Measurements from ENCODE around the gene CEND1.

CEND1 gene

DNA sequence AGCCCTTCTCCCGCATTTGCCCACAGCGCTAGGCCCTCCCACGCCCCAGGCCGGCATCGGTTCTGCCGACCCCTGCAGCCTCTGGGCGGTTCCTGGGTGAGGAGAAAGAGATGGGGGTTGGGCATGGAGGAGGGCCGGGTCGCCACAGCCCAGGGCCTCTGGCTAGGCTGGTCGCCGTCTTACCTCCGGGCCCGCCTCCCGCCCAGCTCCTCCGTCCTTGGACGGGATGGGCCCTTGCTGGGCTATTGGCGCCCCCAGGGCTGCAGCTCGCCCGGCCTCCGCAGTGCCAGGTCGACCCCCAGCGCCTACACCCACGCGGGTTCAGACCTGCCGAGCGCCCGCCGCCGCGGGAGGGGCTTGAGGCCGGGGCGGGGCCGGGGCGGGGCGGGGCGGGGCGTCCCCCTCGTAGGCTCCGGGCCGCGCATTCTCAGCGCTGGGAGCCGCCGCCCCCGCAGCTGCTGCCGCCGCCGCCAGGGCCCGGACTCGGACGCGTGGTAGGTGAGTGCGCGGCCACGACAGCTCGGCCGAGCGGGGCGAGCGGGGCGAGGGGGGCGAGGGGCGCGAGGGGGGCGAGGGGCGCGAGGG lies 42.7 kb upstream of the CEND1 start, which contains the start of gene CD151:
Gene CD151, plus strand, starts transcription at position 424 of the 585 bp plus-strand sequence. CDS start 3,118 bp downstream, outside the sequence.
- peaks cover 16 to 49% of the 10 kb centered on the region in 2 donors for H3K27me3 ChIP-seq (ENCODE audit: control insufficient read depth in 1 of 2, insufficient read depth in 2 of 2, low read length in 2 of 2)
- peaks cover 36% of the 10 kb centered on the region for H3K4me1 ChIP-seq (ENCODE audit: insufficient read depth, low read length)
- peaks cover 14% of the 10 kb centered on the region for H3K36me3 ChIP-seq (ENCODE audit: insufficient read depth, low read length)
- H3K4me3 ChIP-seq (ENCODE audit: low read depth in 1 of 2, low read length in 2 of 2): peak within 1 kb of the TSS; percentile 56 to 89
- H3K9ac ChIP-seq (ENCODE audit: low read length): peak within 1 kb of the TSS; percentile 61
- peak within 1 kb of the TSS; percentile 93 for H3K27ac ChIP-seq (ENCODE audit: low read depth, low read length)
- no peaks in the 10 kb centered on the region for H3K9me3 ChIP-seq (ENCODE audit: low read length)

DNA sequence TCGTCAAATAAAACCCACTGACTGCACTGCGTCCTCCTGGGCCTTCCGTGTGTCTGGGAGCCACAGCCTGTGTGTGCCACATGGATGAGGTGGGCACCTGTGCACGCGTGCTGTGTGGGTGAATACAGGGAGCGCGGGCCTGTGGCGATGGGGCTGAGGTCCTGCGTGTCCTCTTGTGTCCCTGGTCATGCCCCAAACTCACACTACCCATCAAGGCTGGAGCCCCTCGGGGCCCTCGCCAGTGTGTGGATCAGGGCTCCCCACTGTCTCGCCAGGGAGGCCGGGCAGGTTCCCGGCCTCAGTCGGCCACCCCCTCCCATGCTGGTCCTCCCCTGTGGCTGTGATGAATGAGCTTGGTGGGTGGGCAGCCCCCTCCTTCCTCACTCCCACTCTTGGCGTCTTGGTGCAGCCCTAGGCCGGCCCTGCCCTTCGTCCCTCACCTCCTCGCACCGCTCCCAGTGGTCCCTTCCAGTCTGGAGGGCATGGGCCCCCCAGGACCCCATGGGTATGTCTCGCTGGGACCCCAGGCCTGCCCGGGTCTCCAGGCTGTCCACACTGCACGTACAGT lies 42.2 kb upstream of the CEND1 start:
- Histone ChIP-seq H3K27ac (ENCODE audit: low read depth, low read length) (no peak overlapping the region), H3K36me3 (ENCODE audit: insufficient read depth, low read length) (peaks cover 10% of the 10 kb centered on the region), H3K9me3 (ENCODE audit: low read length) (no peaks in the 10 kb centered on the region), H3K4me1 (ENCODE audit: insufficient read depth, low read length) (peaks cover 36% of the 10 kb centered on the region), H3K4me3 (ENCODE audit: low read depth in 1 of 2, low read length in 2 of 2) (peak overlapping the region; percentile 38 to 43), H3K27me3 (ENCODE audit: control insufficient read depth in 1 of 2, insufficient read depth in 2 of 2, low read length in 2 of 2) (peaks cover 22 to 55% of the 10 kb centered on the region in 2 donors), H3K9ac (ENCODE audit: low read length) (no peak overlapping the region)

DNA sequence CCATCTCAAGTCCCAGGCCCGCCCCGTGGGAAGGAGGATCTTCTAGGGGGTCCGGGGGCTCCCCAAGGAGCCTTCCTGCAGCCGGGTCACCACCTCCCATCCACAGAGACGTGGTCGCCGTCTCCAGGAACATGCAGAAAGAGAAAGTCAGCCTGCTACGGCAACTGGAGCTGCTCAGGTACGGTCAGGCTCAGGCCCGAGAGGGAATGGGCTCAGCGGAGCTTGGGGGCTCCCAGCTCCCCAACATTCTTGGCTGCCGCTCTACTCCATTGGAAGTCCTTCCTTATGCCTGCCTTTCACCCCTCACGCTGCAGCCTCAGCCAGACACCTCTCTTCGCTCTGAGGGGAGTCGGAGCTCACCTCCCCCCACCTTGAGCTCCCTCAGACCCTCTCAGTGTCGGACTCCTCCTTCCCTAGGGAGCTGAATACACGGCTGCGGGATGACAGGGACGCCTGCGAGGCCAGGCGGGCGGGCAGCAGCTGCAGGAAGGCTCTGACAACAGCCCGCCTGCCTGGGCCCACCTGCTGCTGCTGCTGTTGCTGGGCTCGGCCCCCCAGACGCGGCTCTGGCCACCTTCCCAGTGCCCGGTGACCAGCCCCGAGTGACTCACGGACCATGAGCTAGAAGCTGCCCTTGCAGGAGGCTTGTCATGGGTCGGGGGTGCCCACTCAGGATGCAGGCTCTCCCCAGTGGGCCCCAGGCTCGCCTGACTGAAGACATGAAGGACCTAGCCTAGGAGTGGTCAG lies 41.4 kb upstream of the CEND1 start:
- Histone ChIP-seq H3K36me3 (ENCODE audit: insufficient read depth, low read length) (peaks cover 3% of the 10 kb centered on the region), H3K27me3 (ENCODE audit: control insufficient read depth in 1 of 2, insufficient read depth in 2 of 2, low read length in 2 of 2) (peaks cover 26 to 62% of the 10 kb centered on the region in 2 donors), H3K27ac (ENCODE audit: low read depth, low read length) (no peak overlapping the region), H3K4me3 (ENCODE audit: low read depth in 1 of 2, low read length in 2 of 2) (no peak overlapping the region), H3K9me3 (ENCODE audit: low read length) (no peaks in the 10 kb centered on the region), H3K4me1 (ENCODE audit: insufficient read depth, low read length) (peaks cover 36% of the 10 kb centered on the region), H3K9ac (ENCODE audit: low read length) (no peak overlapping the region)

DNA sequence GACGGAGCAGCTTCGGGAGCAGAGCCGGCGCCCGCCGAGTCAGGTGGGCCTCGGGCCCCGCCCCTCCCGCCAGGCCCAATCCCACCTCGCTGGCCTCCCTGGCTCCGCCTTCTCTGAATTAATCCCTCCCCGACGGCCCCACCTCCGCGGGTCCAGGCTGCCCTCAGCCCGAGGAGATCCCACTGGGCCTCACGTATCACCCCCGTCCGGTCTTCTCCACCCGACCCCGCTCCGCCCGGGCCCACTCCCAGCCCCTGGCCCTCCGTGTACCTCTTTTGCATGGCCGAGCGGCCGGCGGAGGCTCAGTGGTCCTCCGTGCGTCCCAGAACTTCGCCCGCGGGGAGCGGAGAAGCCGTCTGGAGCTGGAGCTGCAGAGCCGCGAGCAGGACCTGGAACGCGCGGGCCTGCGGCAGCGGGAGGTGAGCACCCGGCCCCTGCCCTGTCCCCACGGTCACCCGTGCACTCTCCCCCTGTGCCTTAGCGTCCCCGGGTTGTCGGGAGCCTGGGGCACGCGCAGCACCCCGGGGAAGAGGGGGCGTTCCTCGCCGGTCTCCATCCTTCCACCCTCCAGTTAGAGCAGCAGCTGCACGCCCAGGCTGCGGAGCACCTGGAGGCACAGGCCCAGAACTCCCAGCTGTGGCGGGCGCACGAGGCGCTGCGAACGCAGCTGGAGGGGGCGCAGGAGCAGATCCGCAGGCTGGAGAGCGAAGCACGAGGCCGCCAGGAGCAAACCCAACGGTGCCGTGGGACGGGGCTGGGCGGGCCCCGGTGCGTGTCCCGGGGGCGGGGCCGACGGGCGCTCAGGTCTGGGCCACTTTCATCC lies 40.6 kb upstream of the CEND1 start:
- Histone ChIP-seq H3K9me3 (ENCODE audit: low read length) (no peaks in the 10 kb centered on the region), H3K27me3 (ENCODE audit: control insufficient read depth in 1 of 2, insufficient read depth in 2 of 2, low read length in 2 of 2) (peaks cover 30 to 70% of the 10 kb centered on the region in 2 donors), H3K36me3 (ENCODE audit: insufficient read depth, low read length) (peaks cover 3% of the 10 kb centered on the region), H3K4me3 (ENCODE audit: low read depth in 1 of 2, low read length in 2 of 2) (peak overlapping the region; percentile 27 to 38), H3K27ac (ENCODE audit: low read depth, low read length) (no peak overlapping the region), H3K9ac (ENCODE audit: low read length) (no peak overlapping the region), H3K4me1 (ENCODE audit: insufficient read depth, low read length) (peaks cover 36% of the 10 kb centered on the region)

DNA sequence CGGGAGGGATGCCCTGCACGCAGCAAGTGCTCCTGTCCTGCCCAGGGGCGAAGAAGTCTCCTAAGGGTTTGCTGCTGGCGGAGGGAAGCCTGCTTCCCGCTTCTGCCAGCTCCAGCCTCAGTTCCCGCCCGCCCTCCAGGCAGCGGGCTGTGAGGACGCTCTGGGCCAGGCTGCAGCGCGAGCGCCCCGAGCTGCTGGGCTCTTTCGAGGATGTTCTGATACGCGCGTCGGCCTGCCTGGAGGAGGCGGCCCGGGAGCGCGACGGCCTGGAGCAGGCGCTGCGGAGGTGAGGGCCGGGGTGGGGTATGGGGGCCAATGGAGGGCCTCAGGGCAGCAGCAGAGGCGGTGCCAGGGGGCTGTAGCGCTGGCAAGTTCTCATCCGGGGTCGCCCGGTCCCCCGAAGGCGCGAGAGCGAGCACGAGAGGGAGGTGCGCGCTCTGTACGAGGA lies 40.0 kb upstream of the CEND1 start:
- Histone ChIP-seq H3K4me3 (ENCODE audit: low read depth in 1 of 2, low read length in 2 of 2) (peak overlapping the region; percentile 27 to 38), H3K4me1 (ENCODE audit: insufficient read depth, low read length) (peaks cover 32% of the 10 kb centered on the region), H3K27me3 (ENCODE audit: control insufficient read depth in 1 of 2, insufficient read depth in 2 of 2, low read length in 2 of 2) (peaks cover 36 to 76% of the 10 kb centered on the region in 2 donors), H3K9ac (ENCODE audit: low read length) (no peak overlapping the region), H3K9me3 (ENCODE audit: low read length) (no peaks in the 10 kb centered on the region), H3K27ac (ENCODE audit: low read depth, low read length) (no peak overlapping the region), H3K36me3 (ENCODE audit: insufficient read depth, low read length) (peaks cover 10% of the 10 kb centered on the region)

DNA sequence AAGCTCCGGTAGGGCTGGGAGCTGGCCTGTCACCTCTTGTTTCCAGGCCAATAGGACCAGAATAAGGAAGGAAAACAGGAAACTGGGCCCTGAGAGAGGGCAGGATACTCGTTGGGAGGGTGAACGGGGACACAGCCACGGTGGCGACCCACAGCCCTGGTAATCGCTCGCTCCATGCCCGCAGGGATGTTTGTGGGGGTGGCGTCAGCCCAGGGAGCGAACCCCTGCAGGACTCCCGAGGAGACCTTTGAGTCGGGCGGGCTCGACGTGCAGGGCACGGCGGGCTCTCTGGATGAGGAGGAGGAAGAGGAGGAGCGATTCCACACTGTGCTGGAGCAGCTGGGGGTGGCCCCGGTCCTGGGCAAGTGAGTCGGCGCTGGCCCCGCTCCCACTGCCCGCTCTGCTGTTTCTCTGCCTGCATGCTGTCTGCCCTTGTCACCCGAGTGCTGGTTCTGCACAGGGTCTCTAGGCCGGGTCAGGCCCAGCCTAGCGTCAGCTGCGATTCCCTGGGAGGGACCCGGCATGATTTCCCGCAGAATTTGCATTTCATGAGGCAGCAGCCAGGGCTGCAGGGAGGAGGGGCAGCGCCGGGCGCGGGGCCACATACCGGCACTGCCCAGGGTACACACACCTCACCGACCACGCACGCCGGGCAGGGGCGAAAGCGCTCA lies 39.4 kb upstream of the CEND1 start:
- Histone ChIP-seq H3K9ac (ENCODE audit: low read length) (no peak overlapping the region), H3K4me3 (ENCODE audit: low read depth in 1 of 2, low read length in 2 of 2) (peak overlapping the region; percentile 27 to 38), H3K27ac (ENCODE audit: low read depth, low read length) (no peak overlapping the region)

DNA sequence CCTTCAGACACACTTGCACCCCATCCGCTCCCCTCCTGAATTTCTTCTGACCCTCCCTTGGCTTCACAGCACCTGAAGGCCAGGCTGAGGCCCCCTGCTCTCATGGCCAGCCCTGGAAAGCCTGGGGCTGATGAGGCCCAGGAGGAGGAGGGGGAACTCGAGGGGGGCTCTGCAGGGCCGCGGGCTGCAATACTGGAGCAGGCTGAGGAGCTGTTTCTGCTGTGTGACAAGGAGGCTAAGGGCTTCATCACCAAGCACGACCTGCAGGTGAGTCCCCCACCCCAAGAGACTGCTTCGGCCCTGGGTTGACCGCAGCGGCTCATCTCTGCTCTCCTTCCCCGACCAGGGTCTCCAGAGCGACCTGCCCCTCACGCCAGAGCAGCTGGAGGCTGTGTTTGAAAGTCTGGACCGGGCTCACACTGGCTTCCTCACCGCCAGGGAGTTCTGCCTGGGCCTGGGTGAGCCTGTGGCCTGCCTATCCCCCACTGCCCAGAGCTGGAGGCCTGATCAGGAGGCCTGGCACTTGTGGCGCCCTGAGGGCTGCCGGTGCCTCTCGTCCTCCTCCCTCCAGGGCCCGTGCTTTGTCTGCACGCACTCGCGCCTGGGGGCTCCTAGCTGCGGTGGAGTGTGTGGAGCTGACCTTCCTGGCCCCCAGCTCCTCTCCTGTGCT lies 38.8 kb upstream of the CEND1 start:
- no peak overlapping the region for H3K9ac ChIP-seq (ENCODE audit: low read length)

More for the DNA sequence above, 39.4 kb upstream of the CEND1 start:
- Histone ChIP-seq H3K27me3 (ENCODE audit: control insufficient read depth in 1 of 2, insufficient read depth in 2 of 2, low read length in 2 of 2) (peaks cover 36 to 81% of the 10 kb centered on the region in 2 donors), H3K4me1 (ENCODE audit: insufficient read depth, low read length) (peaks cover 26% of the 10 kb centered on the region), H3K9me3 (ENCODE audit: low read length) (no peaks in the 10 kb centered on the region), H3K36me3 (ENCODE audit: insufficient read depth, low read length) (peaks cover 15% of the 10 kb centered on the region)

DNA sequence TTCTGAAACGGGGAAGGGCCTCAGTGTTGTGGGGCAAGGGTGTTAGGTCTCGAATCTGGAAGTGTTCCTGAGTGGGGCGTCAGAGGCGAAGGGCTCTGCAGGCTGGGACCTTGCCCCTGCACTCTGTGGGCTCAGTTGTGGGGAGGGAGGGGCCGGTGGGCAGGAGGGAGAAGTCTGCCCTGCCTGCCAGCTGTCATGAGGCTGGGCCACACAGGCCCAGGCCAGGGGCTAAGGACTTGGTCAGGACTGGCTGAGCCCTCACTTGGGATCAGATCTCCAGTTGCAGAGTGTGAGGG lies 38.0 kb upstream of the CEND1 start, which contains the start of gene CRACR2B:
Gene CRACR2B, plus strand, starts transcription at position 23 of the 296 bp plus-strand sequence. CDS start 689 bp downstream, outside the sequence.
- no peak within 1 kb of the TSS for H3K9ac ChIP-seq (ENCODE audit: low read length)
- peaks cover 36 to 81% of the 10 kb centered on the region in 2 donors for H3K27me3 ChIP-seq (ENCODE audit: control insufficient read depth in 1 of 2, insufficient read depth in 2 of 2, low read length in 2 of 2)
- no peak within 1 kb of the TSS for H3K27ac ChIP-seq (ENCODE audit: low read depth, low read length)
- peaks cover 21% of the 10 kb centered on the region for H3K4me1 ChIP-seq (ENCODE audit: insufficient read depth, low read length)
- no peaks in the 10 kb centered on the region for H3K9me3 ChIP-seq (ENCODE audit: low read length)
- peak within 1 kb of the TSS in 1 of 2 donors; percentile 32 for H3K4me3 ChIP-seq (ENCODE audit: low read depth in 1 of 2, low read length in 2 of 2)
- H3K36me3 ChIP-seq (ENCODE audit: insufficient read depth, low read length): peaks cover 21% of the 10 kb centered on the region

More for the DNA sequence above, 38.8 kb upstream of the CEND1 start:
- H3K9me3 ChIP-seq (ENCODE audit: low read length): no peaks in the 10 kb centered on the region
- no peak overlapping the region for H3K27ac ChIP-seq (ENCODE audit: low read depth, low read length)
- no peak overlapping the region for H3K4me3 ChIP-seq (ENCODE audit: low read depth in 1 of 2, low read length in 2 of 2)
- peaks cover 21% of the 10 kb centered on the region for H3K36me3 ChIP-seq (ENCODE audit: insufficient read depth, low read length)
- H3K27me3 ChIP-seq (ENCODE audit: control insufficient read depth in 1 of 2, insufficient read depth in 2 of 2, low read length in 2 of 2): peaks cover 36 to 81% of the 10 kb centered on the region in 2 donors
- peaks cover 21% of the 10 kb centered on the region for H3K4me1 ChIP-seq (ENCODE audit: insufficient read depth, low read length)

DNA sequence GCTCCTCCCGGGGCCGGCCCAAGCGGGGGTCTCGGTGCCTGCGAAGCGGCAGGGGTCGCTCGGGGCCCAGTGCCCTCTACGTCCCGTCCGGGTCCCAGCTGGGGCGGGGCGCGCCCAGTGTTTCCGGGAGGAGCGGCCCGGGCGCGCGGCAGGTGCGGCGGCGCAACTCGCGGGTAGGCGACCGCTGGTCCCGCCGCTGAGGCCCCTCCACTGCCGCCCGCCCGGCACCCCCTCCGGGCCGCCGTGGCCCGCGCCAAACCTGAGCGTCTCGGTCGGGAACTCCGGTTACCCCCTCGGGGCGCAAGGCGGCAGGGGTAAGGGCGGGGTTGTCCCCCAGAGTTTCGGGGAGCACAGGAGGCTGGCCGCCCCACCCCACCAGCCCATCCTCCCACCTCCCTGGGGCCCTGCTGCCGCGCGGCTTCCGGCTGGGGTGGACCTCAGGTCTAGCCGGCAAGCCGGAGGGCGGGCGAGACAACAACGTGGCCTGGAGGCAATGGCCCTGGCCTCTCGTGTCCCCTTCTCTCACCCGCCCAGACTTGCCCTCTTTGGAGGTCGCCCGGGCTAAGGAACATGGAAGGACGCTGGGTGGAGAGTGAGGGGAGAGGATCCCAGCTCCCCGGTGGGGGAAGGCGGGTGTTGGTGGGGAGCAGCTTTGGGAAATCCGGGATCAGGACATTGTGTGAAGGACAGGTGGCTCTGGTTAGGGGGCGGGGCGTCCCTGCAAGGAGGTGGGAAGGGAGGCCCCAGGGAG lies 37.4 kb upstream of the CEND1 start:
- H3K27ac ChIP-seq (ENCODE audit: low read depth, low read length): no peak overlapping the region
- peaks cover 21% of the 10 kb centered on the region for H3K36me3 ChIP-seq (ENCODE audit: insufficient read depth, low read length)
- H3K4me1 ChIP-seq (ENCODE audit: insufficient read depth, low read length): peaks cover 19% of the 10 kb centered on the region
- H3K27me3 ChIP-seq (ENCODE audit: control insufficient read depth in 1 of 2, insufficient read depth in 2 of 2, low read length in 2 of 2): peaks cover 36 to 79% of the 10 kb centered on the region in 2 donors
- H3K9me3 ChIP-seq (ENCODE audit: low read length): no peaks in the 10 kb centered on the region
- H3K4me3 ChIP-seq (ENCODE audit: low read depth in 1 of 2, low read length in 2 of 2): peak overlapping the region in 1 of 2 donors; percentile 32
- H3K9ac ChIP-seq (ENCODE audit: low read length): no peak overlapping the region

DNA sequence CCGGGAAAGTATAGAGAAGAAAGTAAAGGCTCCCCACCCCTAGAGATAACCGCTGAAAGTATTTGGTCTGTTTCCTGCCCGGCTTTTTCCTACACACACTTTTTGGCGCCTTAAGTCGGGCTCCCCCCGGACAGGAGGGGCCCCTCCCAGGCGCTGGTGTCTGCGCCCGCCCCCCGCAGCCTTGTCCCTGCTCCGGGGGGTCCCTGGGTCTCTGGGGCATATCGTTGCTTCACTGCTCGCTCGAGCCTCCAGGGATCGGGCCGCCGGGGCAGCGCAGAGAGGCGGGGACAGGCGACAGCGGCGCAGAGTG lies 36.9 kb upstream of the CEND1 start:
- H3K4me3 ChIP-seq (ENCODE audit: low read depth in 1 of 2, low read length in 2 of 2): peak overlapping the region in 1 of 2 donors; percentile 32
- H3K27ac ChIP-seq (ENCODE audit: low read depth, low read length): no peak overlapping the region
- H3K9me3 ChIP-seq (ENCODE audit: low read length): no peaks in the 10 kb centered on the region
- H3K36me3 ChIP-seq (ENCODE audit: insufficient read depth, low read length): peaks cover 21% of the 10 kb centered on the region
- H3K4me1 ChIP-seq (ENCODE audit: insufficient read depth, low read length): peaks cover 18% of the 10 kb centered on the region
- no peak overlapping the region for H3K9ac ChIP-seq (ENCODE audit: low read length)
- peaks cover 36 to 74% of the 10 kb centered on the region in 2 donors for H3K27me3 ChIP-seq (ENCODE audit: control insufficient read depth in 1 of 2, insufficient read depth in 2 of 2, low read length in 2 of 2)

All from muscle layer of colon (tissue), 2 donors.